ENCODE data around the gene SLX4IP.

SLX4IP gene

DNA sequence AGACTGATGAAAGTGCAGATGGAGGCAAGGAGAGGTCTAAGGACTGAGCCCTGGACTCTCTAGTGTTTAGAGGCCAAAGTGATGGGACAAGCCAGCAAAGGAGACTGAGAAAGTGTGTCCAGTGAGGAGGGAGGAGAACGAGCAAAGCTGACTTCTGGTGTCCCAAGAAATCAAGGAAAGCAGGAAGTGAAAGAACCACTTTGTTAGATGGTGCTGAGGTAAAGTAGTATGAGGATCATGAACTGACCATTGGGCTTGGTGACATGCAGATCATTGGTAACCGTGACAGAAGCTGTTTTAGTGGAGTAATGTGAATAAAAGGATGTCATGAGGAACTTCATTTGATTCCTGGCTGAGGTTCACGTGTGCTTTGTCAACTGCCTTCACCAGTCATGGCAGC is 108.4 kb downstream of the SLX4IP start:
- Mint-ChIP-seq H3K9me3 (no peaks in the 10 kb centered on the region), H3K4me1 (ENCODE audit: low read depth) (peaks cover 12% of the 10 kb centered on the region), H3K4me3 (no peak overlapping the region), H3K36me3 (ENCODE audit: low read depth) (no peaks in the 10 kb centered on the region), H3K27me3 (ENCODE audit: low read depth) (no peaks in the 10 kb centered on the region), H3K27ac (no peak overlapping the region)

DNA sequence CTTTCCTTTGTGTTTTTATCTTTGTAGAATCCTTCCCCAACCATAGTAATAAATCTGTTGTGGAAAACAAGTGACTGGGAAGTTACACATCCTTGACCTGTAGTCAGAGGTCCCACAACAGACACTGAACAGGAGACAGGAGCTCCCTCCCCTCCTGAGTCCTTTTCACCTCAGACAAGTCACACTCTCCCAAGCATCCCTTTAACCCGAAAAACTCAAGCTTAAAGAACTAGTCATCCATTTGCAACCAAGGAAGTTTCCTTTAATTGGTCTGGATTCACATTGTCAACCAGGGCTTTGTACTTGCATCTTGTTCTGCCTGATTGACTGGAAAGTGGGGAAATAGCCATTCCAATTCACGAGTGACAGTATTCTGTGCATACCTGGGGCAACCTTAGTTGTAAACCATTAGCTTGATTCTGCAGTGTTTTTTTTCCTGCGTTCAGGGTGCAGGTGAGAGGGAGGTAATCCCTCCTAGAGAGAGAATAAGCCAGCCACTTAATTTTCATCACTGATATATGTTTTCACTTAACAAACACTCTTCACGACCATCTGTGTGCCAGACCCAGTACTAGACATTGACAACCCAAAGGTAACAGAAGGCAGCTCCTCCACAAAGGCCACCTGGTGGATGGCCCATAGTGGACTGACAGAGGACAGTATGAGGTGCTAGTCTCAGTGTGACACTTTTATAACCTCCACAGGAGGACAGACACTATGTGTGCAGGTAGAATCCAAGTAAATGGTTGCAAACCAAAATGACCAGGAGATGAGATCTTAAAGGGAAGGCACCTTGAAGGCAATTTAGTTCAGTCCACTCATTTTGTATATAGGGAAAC is 112.4 kb downstream of the SLX4IP start:
- Mint-ChIP-seq H3K36me3 (ENCODE audit: low read depth) (no peaks in the 10 kb centered on the region), H3K27me3 (ENCODE audit: low read depth) (no peaks in the 10 kb centered on the region), H3K9me3 (no peaks in the 10 kb centered on the region), H3K27ac (no peak overlapping the region), H3K4me1 (ENCODE audit: low read depth) (peaks cover 16% of the 10 kb centered on the region), H3K4me3 (no peak overlapping the region)

DNA sequence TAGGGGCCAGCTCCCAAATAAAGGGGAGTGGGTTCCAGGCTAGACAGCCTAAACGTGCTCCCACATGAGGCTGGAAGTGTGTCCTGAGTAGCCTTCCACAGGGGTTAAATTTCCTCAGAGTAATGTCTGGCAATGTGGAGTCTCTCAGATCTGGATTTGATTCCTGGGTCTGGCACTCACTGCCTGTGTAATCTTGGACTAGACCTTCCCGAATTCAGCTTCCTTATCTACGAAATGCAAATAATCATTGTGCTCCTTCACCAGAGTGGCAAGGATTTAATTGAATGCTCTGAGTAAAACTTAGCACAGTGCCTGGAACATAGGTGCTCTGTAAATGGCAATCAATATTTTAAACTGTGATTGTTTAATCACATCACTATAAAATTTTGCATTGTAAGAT is 114.4 kb downstream of the SLX4IP start:
- no peak overlapping the region for H3K4me3 Mint-ChIP-seq
- no peak overlapping the region for H3K27ac Mint-ChIP-seq
- no peaks in the 10 kb centered on the region for H3K9me3 Mint-ChIP-seq
- no peaks in the 10 kb centered on the region for H3K27me3 Mint-ChIP-seq (ENCODE audit: low read depth)
- peaks cover 16% of the 10 kb centered on the region for H3K4me1 Mint-ChIP-seq (ENCODE audit: low read depth)
- no peaks in the 10 kb centered on the region for H3K36me3 Mint-ChIP-seq (ENCODE audit: low read depth)

DNA sequence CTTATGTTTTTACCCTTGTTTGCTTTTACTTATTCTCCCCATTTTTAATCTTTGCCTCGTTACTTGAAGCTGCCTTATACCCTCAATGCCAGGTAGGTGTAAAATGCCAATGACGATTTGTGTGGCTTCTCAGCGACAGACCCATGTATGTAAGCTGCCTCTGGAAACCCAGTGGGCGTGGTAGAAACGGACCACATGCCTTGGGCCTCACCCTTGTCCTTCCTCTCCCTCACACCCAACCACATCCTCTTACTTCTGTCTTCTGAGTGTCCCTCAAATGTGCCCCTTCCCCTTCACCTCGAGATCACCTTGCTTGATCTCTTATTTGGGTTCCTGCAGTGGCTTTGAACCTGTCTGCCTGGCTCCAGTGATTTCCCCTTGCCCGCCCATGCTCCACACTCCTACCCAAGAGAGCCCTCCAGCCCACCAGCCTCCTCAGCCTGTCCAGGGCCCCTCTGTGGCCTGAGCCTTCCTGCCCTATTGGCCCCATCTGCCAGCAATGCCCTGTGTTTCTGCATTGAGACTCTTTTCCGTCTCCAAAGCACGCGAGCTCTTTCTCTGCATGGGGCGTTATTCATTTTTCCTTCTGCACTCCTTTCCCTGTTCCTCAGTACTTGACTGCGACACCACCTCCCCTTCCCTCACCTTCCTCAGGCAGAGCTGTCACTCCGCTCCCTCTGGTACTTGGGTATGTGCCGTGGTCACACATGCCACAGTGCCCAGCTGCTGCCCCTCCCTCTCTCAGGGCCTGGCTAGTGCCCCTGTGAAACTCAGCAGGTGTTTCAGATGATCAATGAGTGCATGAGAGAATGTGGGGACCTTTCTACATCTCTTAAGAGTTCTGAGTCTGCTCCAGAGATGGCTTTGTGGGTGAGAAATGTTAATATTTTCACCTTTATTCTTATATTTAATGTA is 115.4 kb downstream of the SLX4IP start:
- Mint-ChIP-seq H3K4me1 (ENCODE audit: low read depth) (peaks cover 16% of the 10 kb centered on the region), H3K36me3 (ENCODE audit: low read depth) (no peaks in the 10 kb centered on the region), H3K27me3 (ENCODE audit: low read depth) (no peaks in the 10 kb centered on the region), H3K9me3 (no peaks in the 10 kb centered on the region), H3K4me3 (no peak overlapping the region), H3K27ac (no peak overlapping the region)

DNA sequence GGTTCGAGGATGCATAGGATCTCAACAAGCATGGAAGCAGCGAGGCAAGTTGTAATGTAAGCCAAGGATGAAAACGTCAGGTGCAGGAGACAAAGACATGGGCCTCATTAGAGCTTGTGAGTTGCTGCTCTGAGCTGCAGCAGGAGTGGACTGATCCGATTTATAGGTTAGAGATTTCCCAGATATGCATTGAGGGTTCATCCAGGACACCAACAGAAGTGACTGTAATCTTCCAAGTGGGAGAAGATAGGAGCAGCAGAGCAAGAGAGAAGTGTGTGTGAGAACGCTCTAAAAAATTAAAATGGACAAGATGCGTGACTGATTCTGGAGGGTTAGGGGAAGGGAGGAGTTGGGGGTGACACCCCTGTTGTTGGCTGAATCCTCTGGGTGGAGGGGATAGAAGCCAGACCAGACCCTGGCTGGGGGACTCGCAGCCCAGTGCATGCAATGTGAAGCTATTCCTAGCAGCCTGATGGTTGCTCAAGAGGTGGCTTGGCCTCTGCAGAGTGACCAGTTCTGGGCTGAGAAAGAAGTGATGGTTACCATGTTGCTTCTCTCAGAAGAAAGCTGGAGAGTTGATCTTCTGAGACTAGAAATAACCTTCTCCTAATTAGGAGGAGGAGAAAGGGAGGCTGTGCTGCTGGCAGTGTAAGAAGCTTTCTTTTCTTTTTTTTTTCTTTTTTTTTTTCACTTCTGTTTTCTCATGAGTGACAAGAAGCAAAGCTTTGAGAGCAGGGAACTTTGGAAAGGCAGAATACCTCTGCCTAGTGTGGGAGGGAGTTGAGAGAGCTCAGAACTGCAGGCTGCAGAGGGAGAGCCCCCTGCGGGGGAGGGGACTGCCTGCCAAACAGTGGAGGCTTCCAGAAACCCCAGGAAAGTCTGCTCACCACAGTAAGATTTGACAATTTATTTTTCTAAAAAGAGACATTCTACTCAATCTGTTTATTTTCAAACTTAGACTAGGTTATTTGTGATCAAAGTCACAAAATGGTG is 116.9 kb downstream of the SLX4IP start:
- Mint-ChIP-seq H3K27me3 (ENCODE audit: low read depth) (peaks cover 4% of the 10 kb centered on the region), H3K9me3 (no peaks in the 10 kb centered on the region), H3K36me3 (ENCODE audit: low read depth) (no peaks in the 10 kb centered on the region), H3K27ac (no peak overlapping the region), H3K4me1 (ENCODE audit: low read depth) (peaks cover 16% of the 10 kb centered on the region), H3K4me3 (no peak overlapping the region)

DNA sequence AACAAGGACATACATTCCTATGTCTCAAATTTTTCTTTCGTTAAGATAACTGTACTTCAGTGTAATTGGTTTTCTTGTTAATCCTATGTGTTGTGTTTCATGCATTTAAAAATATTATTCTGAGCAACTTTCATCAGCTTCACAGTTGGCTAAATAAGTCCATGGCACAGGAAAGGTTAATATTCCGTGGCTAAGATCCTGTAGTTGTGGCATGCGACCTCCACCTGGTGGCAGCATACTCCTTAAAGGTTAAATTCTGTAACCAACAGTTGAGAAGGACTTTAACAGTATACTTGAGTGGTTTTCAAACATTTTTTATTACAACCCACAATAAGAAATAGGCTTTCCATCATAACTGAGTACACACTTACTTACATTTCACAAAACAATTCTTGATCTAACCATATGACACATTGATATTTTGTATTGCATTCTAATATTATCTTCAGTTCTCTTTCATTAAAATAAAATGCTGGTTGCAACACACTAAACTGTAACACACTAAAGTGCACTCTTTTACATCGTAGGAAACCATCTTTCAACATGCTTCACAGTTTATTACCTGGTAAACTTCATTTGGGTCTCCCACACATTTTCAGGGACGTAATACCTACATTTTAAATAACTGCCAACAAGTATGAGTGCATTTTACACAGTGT is 118.3 kb downstream of the SLX4IP start:
- Mint-ChIP-seq H3K4me3 (no peak overlapping the region), H3K27me3 (ENCODE audit: low read depth) (peaks cover 4% of the 10 kb centered on the region), H3K36me3 (ENCODE audit: low read depth) (no peaks in the 10 kb centered on the region), H3K27ac (no peak overlapping the region), H3K4me1 (ENCODE audit: low read depth) (peaks cover 18% of the 10 kb centered on the region), H3K9me3 (no peaks in the 10 kb centered on the region)

DNA sequence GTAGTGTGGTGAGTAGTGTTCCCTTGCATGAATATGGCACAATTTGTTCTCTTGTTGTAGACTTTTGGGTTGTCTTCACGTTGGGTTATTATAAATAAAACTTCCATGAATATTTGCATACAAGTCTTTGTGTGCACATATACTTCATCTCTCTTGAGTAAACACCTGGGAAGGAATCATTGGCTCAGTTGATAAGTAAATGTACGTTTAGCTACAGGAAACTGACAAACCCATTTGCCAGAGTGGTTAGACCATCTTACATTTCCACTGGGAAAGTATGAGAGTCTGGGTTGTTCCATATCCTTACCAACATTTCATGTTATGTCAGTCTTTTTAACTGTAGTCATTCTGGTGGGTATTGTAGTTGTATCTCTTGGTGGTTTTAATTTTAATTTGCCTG is 119.2 kb downstream of the SLX4IP start:
- Mint-ChIP-seq H3K27ac (no peak overlapping the region), H3K4me1 (ENCODE audit: low read depth) (peaks cover 25% of the 10 kb centered on the region), H3K36me3 (ENCODE audit: low read depth) (no peaks in the 10 kb centered on the region), H3K4me3 (no peak overlapping the region), H3K27me3 (ENCODE audit: low read depth) (peaks cover 4% of the 10 kb centered on the region), H3K9me3 (no peaks in the 10 kb centered on the region)

DNA sequence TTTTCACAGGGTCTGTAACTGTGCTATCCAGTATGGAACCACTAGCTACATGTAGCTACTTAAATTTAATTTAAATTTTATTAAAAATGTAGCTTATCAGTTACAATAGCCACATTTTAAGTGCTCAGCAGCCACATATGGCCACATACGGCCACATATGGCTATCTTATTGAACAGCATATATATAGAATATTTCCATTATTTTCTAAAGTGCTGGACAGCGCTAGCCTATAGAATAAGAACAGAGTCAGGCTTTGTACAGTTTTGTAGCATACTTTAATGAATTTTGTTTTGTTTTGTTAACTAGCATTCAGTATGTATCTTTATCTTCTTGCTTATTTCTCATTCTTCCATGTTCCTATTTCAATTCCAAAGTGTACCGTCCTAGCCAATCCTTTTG is 120.3 kb downstream of the SLX4IP start:
- Mint-ChIP-seq H3K4me1 (ENCODE audit: low read depth) (peaks cover 21% of the 10 kb centered on the region), H3K4me3 (no peak overlapping the region), H3K27me3 (ENCODE audit: low read depth) (peaks cover 4% of the 10 kb centered on the region), H3K36me3 (ENCODE audit: low read depth) (no peaks in the 10 kb centered on the region), H3K27ac (no peak overlapping the region), H3K9me3 (no peaks in the 10 kb centered on the region)

DNA sequence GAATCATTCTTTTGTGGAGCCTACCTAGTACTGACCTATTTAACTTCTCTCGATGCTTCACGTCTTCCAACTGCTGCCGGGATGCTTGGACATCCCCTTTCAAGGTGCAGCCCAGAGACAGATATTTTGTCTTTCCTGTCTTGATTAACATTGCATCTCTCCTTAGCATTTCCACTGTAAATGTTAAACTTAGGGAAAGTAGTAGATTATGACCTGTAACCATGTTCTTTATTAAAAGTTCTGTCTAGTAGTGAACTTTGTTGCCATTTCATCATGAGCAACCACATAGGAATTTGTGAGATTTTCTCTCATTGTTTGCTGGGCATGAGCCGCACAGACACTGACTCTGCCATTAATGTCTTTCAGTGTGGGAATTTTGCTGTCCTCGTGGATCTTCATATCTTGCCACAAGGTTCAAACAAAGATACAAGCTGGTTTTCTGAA is 120.8 kb downstream of the SLX4IP start:
- no peaks in the 10 kb centered on the region for H3K9me3 Mint-ChIP-seq
- H3K27ac Mint-ChIP-seq = no peak overlapping the region
- peaks cover 4% of the 10 kb centered on the region for H3K27me3 Mint-ChIP-seq (ENCODE audit: low read depth)
- no peak overlapping the region for H3K4me3 Mint-ChIP-seq
- H3K36me3 Mint-ChIP-seq (ENCODE audit: low read depth) = no peaks in the 10 kb centered on the region
- H3K4me1 Mint-ChIP-seq (ENCODE audit: low read depth) = peaks cover 16% of the 10 kb centered on the region

DNA sequence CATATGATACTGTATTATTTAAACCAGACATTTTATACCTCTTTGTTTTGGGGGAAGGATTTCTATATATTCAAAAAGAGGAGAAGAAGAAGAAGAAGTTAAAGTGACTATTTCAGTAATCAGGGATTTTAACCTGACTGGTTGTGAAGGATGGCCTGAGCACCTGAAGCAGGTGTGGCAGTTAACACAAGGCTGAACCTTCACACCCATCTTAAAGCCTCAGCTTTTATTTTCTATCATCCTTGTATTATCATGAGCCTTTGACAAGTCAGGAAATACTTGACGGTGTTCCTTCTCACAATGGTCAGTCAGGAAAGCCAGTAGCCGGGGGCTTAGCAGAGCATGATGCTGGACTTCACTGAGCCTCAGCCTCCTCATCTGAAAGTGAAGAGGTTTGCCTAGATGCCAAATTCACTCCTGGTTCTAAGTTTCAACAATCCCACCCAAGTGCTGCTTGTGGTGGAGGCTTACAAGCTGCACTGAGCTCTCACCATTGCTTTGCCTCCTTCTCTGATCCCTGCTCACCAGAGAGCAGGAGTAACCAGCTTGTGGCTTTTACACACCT is 121.5 kb downstream of the SLX4IP start:
- peaks cover under 1% of the 10 kb centered on the region for H3K36me3 Mint-ChIP-seq (ENCODE audit: low read depth)
- peaks cover 9% of the 10 kb centered on the region for H3K4me1 Mint-ChIP-seq (ENCODE audit: low read depth)
- no peaks in the 10 kb centered on the region for H3K9me3 Mint-ChIP-seq
- H3K27ac Mint-ChIP-seq = no peak overlapping the region
- no peak overlapping the region for H3K4me3 Mint-ChIP-seq
- H3K27me3 Mint-ChIP-seq (ENCODE audit: low read depth) = peaks cover 4% of the 10 kb centered on the region

DNA sequence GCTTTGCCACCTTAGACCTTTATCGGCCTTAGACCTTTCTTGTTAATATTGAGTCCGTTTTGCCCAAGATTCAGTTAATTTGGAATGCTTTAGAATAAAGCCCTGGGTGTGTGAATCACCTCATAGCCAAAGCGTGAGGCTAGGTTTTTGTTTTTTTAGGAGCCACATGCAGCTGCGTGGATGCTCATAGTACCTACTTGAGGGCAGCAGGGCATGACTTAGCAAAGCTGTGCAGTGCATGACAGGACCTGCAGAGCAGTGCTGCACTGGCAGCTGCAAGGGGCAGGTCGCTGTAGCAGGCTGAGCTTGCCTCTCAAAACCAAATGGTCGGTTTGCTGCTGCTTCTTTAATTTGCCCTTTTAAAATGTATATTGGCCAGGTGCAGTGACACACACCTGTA is 122.6 kb downstream of the SLX4IP start:
- H3K27ac Mint-ChIP-seq = no peak overlapping the region
- peaks cover 9% of the 10 kb centered on the region for H3K4me1 Mint-ChIP-seq (ENCODE audit: low read depth)
- H3K27me3 Mint-ChIP-seq (ENCODE audit: low read depth) = peaks cover 4% of the 10 kb centered on the region

DNA sequence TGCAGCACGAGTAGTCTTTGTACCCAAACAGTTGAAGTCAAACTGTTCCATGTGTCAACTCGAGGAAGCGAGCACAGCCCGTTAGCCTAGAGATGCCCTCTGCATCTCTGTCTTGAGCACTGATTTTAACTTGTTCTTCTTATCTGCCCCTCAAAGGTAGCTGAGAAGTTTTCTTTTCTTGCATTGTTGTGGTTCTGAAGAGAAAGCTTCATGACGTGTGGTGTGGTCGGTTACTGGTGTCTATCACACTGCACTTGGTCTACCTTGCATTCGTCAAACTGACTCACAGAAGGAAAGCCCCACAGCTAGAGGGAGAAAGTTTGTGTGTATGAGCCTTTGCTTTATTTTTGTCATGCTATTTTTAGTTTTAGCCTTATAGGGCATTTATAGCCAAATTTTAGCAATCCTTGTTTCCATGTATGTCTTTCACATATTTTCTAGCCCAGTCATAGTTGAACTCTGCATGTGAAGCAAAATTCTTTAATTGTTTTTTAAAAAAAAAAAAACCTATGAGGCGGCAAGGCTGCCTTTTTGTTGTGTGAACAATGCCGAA is 123.6 kb downstream of the SLX4IP start:
- Mint-ChIP-seq H3K27me3 (ENCODE audit: low read depth) (peaks cover 4% of the 10 kb centered on the region), H3K4me1 (ENCODE audit: low read depth) (peaks cover 14% of the 10 kb centered on the region), H3K36me3 (ENCODE audit: low read depth) (peaks cover 5% of the 10 kb centered on the region), H3K9me3 (no peaks in the 10 kb centered on the region), H3K27ac (peak overlapping the region; percentile 32), H3K4me3 (peak overlapping the region; percentile 2)

More for the DNA sequence above, 122.6 kb downstream of the SLX4IP start:
- no peak overlapping the region for H3K4me3 Mint-ChIP-seq
- H3K9me3 Mint-ChIP-seq = no peaks in the 10 kb centered on the region
- H3K36me3 Mint-ChIP-seq (ENCODE audit: low read depth) = peaks cover 4% of the 10 kb centered on the region

DNA sequence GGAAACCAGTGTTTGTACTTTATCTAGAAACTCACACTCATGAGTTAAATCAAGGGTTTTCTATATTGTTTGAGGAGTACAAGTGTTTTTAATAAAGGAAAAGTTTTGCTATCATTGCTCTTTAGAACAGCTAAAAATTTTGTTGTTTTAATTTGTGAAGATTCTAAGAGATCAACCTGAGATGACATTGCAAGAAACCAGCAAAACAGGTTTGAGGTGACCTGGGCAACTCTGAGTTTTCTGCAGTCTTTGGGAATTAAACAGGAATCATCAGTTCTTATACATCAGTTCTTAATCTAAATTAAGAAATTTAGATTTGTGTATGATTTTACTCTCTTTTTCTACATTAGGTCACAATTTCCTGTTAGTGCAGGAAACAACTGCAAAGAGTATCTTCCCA is 124.2 kb downstream of the SLX4IP start:
- peaks cover 4% of the 10 kb centered on the region for H3K27me3 Mint-ChIP-seq (ENCODE audit: low read depth)
- H3K27ac Mint-ChIP-seq = no peak overlapping the region
- peaks cover 20% of the 10 kb centered on the region for H3K4me1 Mint-ChIP-seq (ENCODE audit: low read depth)
- no peak overlapping the region for H3K4me3 Mint-ChIP-seq
- no peaks in the 10 kb centered on the region for H3K9me3 Mint-ChIP-seq
- peaks cover 5% of the 10 kb centered on the region for H3K36me3 Mint-ChIP-seq (ENCODE audit: low read depth)

Measured in T-helper 1 cell treated with Interleukin-12 subunit alpha and Interleukin-12 subunit beta and Interleukin-4 antibody, amounts not matched to agents 30 μg/mL and 1 μg/mL, for 36 hours (primary cell).